Keratinocyte (primary cell): ENCODE results near the gene FXYD5.

Experiments used
- CTCF ChIP-seq, 3 experiments: IDR thresholded peaks in 1 of 3; conservative IDR thresholded peaks in 1 of 3; optimal IDR thresholded peaks in 1 of 3; 2 replicates in 2 of 3; 3 replicates in 1 of 3; pipeline versions ENCODE3 to v1.5.1; 2011; ENCODE audit warnings: low read length in 3 of 3, mild to moderate bottlenecking in 3 of 3, moderate library complexity in 2 of 3, control low read depth in 1 of 3, inconsistent platforms in 1 of 3; ENCODE audit not compliant: insufficient read depth in 2 of 3; ENCODE audit errors: extremely low read depth in 1 of 3
- EZH2 ChIP-seq: IDR thresholded peaks from one replicate; pipeline ENCODE4 v1.6.1; 2012; ENCODE audit warnings: inconsistent platforms, mild to moderate bottlenecking, low read length, moderate library complexity

GRCh38 chr19:35213663-35214632, 59.4 kb downstream of the FXYD5 start:
- TF ChIP-seq CTCF (optimal IDR thresholded peaks at IDR 0.05 in 1 of 3, IDR thresholded peaks at IDR 0.05 in 1 of 3, conservative IDR thresholded peaks at IDR 0.05 in 1 of 3; ENCODE audit: extremely low read depth in 1 of 3, insufficient read depth in 2 of 3, low read length in 3 of 3) (no peak), EZH2 (no peak)
